VCaP (cell line): Measurements from ENCODE around the gene GALNT12.

ENCODE experiments used
- H3K27ac ChIP-seq: fragments of 450-650 bp; 2 replicates; pipeline ENCODE4 v1.5.1; 2017
- TF ChIP-seq, protein P1 (sequence below): fragments of 450-650 bp; conservative IDR thresholded peaks from 2 replicates; pipeline ENCODE4 v1.5.1; 2017; ENCODE audit warnings: mild to moderate bottlenecking, moderate library complexity

Gene GALNT12

GRCh38 chr9:98808411-98808815 lies 943 bp downstream of the GALNT12 start:
- no peak overlapping the region for H3K27ac ChIP-seq
- TF ChIP-seq, protein P1, sequence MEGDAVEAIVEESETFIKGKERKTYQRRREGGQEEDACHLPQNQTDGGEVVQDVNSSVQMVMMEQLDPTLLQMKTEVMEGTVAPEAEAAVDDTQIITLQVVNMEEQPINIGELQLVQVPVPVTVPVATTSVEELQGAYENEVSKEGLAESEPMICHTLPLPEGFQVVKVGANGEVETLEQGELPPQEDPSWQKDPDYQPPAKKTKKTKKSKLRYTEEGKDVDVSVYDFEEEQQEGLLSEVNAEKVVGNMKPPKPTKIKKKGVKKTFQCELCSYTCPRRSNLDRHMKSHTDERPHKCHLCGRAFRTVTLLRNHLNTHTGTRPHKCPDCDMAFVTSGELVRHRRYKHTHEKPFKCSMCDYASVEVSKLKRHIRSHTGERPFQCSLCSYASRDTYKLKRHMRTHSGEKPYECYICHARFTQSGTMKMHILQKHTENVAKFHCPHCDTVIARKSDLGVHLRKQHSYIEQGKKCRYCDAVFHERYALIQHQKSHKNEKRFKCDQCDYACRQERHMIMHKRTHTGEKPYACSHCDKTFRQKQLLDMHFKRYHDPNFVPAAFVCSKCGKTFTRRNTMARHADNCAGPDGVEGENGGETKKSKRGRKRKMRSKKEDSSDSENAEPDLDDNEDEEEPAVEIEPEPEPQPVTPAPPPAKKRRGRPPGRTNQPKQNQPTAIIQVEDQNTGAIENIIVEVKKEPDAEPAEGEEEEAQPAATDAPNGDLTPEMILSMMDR: no peak

- no peak overlapping the region for H3K27ac ChIP-seq
- TF ChIP-seq, protein P1: no peak
These were observed 1.4 kb downstream of the GALNT12 start for GRCh38 chr9:98808875-98809274.

- TF ChIP-seq, protein P1: no peak
- H3K27ac ChIP-seq: no peak overlapping the region
These were observed 2.0 kb downstream of the GALNT12 start for GRCh38 chr9:98809311-98810101.

GRCh38 chr9:98810102-98810842 lies 2.8 kb downstream of the GALNT12 start:
- H3K27ac ChIP-seq: no peak overlapping the region
- TF ChIP-seq, protein P1: no peak

DNA sequence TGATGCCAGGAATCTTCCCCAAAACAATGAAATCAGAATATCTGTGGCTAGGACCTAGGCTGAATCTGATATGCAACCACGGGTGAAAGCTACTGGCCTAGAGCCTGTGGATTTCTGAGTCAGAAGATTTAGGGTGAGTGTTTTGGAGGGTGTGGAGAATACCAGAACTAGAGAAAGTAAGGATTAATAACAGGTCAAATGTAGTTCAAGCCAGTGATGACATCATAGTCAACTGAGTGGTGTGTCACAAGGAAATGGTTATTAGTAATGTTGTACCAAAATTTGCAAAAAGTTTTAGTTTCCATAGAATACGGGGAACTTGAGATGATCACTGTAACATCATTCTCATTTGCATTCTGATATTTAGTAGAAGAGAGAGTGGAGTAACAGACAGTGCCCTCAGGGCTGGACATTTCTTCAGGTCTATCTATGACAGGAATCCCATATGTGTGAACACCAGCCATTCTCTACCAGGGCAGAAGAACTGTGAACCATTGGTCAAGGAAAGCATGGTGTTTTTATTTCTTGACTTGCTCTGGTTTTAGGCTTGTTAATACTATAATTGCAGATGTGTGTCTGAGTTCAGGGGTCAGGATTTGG lies 3.7 kb downstream of the GALNT12 start:
- TF ChIP-seq, protein P1: no peak

GRCh38 chr9:98815391-98815951 lies 8.0 kb downstream of the GALNT12 start:
- TF ChIP-seq, protein P1: no peak

More for the DNA sequence above, 3.7 kb downstream of the GALNT12 start:
- H3K27ac ChIP-seq: no peak overlapping the region

GRCh38 chr9:98818764-98819163 lies 11.3 kb downstream of the GALNT12 start:
- TF ChIP-seq, protein P1: no peak
- H3K27ac ChIP-seq: no peak overlapping the region

More at GRCh38 chr9:98815391-98815951, 8.0 kb downstream of the GALNT12 start:
- no peak overlapping the region for H3K27ac ChIP-seq
